ENCODE data around the gene PSG6.
"Not testable (repeated sequence)": the region's sequence is repeated elsewhere in the genome, so short reads cannot be mapped to it uniquely, and the experiment has no call there.

DNA sequence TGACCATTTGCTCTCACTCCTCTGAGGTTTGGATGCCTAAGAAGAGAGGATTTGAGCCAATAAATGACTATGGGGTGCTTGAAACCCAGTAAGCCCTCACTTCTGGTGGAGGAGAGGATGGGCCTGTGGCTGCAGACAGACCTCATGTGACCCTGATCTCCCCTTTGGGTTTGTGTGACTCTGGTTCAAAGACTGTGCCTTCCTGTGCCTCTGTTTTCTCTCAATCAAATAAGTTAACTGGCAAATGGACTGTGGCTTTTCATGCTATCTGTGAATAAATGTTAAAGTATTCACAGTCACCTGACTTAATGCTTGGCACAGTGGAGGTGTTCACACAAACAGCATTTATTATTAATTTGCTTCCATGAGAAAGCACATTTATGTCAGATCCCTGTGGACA is 64.9 kb downstream of the PSG6 start:
- TF ChIP-seq, protein P1, sequence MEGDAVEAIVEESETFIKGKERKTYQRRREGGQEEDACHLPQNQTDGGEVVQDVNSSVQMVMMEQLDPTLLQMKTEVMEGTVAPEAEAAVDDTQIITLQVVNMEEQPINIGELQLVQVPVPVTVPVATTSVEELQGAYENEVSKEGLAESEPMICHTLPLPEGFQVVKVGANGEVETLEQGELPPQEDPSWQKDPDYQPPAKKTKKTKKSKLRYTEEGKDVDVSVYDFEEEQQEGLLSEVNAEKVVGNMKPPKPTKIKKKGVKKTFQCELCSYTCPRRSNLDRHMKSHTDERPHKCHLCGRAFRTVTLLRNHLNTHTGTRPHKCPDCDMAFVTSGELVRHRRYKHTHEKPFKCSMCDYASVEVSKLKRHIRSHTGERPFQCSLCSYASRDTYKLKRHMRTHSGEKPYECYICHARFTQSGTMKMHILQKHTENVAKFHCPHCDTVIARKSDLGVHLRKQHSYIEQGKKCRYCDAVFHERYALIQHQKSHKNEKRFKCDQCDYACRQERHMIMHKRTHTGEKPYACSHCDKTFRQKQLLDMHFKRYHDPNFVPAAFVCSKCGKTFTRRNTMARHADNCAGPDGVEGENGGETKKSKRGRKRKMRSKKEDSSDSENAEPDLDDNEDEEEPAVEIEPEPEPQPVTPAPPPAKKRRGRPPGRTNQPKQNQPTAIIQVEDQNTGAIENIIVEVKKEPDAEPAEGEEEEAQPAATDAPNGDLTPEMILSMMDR (conservative IDR thresholded peaks at IDR 0.05; ENCODE audit: low read depth, low read length) = not testable (repeated sequence)
- not testable (repeated sequence) for TF ChIP-seq EZH2 (IDR thresholded peaks at IDR 0.05; ENCODE audit: borderline replicate concordance, low read depth, low read length, poor library complexity, severe bottlenecking)

All from A673 (cell line).